Measurements from ENCODE around the gene ARHGEF16.

ARHGEF16 gene

DNA sequence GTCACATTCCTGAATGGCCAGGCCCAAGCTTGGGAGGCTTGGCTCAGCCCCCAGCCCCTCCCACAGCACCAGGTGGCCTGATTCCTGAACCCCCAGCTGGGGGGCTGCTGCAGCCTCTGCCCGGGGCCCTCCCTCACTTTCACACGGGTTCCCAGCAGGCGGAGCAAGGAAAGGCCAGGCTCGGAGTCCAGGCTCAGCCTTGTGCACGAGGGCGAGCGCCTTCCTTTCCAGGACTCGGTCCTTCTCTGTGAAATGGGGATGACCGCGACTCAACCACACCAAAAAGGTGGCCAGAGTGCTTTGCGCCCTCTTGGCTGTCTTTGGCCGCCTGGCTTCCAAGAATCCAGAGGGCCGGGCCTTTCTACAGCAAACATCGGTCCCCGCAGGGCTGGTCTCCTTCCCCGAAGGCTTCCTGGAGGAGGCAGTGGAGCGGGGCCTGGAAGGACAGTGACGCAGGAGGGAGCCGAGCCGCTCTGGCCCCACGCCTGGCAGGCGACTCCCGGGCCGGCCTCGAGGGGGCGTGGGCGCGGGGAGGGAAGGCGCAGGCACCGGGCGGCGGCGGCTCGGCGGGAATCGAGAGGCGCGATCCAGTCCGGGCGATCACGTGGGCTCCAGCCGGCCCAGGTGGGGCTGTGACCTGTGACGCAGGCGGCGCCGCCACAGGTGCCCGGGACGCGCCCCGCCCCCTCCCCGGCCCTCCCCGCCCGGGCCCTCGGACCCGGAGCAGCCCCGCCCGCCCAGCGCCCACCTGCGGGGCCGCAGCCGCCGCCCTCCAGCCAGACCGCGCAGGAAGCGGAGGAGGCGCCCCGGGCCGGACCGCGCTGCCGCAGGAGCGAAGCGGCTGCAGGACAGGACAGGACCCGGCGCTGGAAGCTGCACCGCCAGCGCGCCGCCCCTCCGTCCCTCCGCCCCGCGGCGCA lies at the start of gene ARHGEF16:
Gene ARHGEF16 (plus strand): TSS at position 775 of the 920 bp plus-strand sequence. CDS start 8,420 bp downstream, outside the sequence.
- peak; percentile 32 for DNase-seq

- DNase-seq, result no peak
These were observed 49.7 kb upstream of the ARHGEF16 start for GRCh38 chr1:3404801-3405200.

- DNase-seq, result no peak
These were observed 49.0 kb upstream of the ARHGEF16 start for GRCh38 chr1:3405491-3405890.

GRCh38 chr1:3405974-3406867 lies 48.2 kb upstream of the ARHGEF16 start:
- no peak for DNase-seq

- no peak for DNase-seq
These were observed 47.4 kb upstream of the ARHGEF16 start for GRCh38 chr1:3407021-3407420.

GRCh38 chr1:3408751-3409266 lies 45.7 kb upstream of the ARHGEF16 start:
- no peak for DNase-seq

DNA sequence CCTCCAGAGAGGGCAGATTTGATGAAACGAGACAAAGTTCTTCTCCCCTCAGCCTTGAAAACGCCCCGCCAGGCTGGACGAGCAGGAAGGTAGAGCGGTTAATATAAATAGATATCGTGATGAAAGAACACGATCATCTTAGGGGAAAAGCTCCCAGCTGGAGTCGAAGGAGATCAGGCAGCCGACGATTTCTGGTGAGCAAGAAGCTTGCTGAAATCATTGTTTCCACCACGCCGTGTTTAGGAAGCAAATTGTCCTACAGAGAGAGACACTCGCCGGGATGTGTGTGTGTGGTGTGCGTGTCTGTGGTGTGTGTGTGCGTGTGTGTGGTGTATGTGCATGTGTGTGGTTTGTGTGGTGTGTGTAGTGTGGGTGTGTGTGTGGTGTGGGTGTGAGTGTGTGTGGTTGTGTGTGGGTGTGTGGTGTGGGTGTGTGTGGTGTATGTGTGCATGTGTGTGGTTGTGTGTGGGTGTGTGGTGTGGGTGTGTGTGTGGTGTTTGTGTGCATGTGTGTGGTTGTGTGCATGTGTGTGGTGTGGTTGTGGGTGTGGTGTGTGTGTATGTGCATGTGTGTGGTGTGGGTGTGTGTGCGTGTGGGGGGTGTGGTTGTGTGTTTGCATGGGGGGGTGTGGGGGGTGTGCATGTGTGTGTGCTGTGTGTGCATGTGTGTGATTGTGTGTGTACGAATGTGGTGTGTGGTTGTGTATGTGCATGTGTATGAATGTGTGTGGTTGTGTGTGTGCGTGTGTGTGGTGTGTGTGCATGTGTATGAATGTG lies 44.9 kb upstream of the ARHGEF16 start:
- DNase-seq, result no peak

GRCh38 chr1:3410142-3410925 lies 44.1 kb upstream of the ARHGEF16 start:
- DNase-seq, result no peak

DNA sequence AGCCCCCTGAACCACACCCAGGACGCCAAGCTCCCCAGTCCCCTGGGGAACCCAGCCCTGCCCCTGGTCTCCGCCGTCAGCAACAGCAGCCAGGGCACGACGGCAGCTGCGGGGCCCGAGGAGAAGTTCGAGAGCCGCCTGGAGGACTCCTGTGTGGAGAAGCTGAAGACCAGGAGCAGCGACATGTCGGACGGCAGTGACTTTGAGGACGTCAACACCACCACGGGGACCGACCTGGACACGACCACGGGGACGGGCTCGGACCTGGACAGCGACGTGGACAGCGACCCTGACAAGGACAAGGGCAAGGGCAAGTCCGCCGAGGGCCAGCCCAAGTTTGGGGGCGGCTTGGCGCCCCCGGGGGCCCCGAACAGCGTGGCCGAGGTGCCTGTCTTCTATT lies 42.7 kb upstream of the ARHGEF16 start:
- no peak for DNase-seq

DNA sequence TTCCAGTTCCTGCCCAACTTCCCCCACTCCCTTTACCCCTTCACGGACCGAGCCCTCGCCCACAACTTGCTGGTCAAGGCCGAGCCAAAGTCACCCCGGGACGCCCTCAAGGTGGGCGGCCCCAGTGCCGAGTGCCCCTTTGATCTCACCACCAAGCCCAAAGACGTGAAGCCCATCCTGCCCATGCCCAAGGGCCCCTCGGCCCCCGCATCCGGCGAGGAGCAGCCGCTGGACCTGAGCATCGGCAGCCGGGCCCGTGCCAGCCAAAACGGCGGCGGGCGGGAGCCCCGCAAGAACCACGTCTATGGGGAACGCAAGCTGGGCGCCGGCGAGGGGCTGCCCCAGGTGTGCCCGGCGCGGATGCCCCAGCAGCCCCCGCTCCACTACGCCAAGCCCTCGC lies 42.1 kb upstream of the ARHGEF16 start:
- DNase-seq, result no peak

DNA sequence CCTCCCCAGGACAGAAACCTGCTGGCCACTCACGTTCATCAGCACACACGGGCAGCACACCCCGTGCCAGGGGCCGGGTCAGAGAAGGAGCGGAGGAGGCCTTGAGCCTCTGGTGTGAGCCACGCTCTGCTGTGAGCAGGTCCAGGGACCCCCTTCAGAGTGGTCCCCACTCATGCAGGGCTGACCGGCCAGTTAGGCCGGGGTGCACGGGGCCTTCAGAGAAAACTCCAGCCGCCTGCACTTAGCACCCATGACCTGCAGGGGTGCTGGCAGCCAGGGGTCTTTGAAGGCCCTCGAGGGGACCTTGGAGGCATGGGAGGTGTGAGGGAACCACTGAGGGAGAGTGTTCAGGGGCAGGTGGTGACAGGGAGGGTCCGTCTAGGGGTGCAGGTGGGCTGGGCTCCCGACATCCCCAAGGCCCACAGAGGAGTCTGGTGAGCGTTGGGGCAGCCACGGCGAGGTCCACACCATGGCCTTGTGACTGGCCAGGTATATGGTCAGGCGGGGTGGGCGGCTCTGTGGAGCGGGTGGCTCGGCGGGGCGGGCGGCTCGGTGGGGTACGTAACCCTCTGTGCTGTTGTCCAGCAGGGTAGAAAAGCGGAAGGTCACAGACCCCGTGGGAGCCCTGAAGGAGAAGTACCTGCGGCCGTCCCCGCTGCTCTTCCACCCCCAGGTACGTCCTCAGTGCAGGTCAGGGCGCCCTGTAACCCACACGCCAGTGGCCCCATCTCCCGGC lies 40.3 kb upstream of the ARHGEF16 start:
- no peak for DNase-seq

DNA sequence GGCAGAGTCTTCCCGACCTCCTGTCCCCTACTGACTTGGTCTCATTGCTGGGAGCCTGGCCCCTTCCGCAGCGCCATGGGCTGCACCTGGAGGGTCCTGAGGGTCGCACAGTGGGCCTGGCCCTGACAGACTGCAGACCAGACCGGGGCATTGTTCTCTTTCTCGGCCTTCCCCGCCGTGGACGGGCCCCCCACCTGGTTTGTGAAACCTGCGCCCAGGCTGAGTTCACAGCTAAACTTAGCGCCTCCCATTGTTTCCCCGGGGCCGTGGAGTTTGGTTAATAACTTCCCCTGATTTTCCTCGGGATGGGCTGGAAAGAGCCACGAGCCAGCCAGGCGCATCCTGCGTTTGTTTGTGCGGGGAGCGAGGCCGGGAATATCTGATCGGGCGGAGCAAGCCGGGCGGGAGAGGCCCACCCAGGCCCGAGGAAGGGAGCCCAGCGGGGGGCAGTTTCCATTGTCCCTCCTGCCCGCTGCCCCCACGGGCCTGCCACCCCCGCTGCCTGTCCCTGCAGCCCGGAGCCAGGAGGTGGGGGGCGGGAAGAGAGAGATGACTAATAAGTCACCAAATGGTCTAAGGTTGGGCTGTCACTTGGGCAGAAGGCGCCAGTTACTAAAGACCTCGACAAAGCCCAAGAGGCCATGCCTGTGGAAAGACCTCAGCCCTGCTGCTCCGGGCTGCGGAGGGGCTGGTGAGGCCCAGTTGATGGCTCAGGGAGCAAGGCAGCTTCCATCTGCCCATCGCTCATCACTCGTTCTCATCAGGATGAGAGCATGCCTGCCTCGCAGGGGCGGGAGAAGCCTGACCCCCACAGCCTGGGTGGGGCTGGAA lies 39.0 kb upstream of the ARHGEF16 start:
- no peak for DNase-seq

DNA sequence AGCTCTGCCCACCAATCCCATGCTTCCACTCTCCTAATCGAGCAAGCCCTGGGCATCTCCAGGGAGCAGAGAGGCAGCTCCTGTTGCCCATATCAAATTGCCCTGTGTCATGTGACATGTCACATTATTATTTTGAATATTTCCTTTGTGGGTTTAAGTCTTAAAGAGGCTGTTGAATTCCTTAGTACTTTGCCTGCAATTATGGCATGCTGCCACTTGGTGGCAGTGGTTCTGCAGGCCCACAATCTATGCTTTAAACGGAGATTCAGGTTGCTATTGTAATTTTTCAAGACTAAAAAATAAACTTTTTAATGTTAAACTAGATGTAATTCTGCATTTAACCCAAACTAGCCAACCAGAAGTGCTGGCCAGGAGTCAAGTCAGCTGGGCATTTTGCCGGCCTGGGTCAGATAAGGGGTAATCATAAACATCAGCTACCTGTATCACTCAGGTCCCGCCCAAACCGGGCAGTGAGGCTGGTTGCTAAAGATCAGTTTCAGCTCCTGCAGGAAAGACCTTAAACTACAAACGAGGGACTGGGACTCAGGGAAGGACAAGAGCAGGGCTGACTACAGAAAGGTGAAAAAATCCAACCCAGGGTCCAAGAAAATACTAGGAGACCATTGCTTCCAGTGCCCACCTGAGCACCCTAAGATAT lies 37.3 kb upstream of the ARHGEF16 start:
- no peak for DNase-seq

- DNase-seq, result no peak
These were observed 36.5 kb upstream of the ARHGEF16 start for GRCh38 chr1:3417934-3418333.

DNA sequence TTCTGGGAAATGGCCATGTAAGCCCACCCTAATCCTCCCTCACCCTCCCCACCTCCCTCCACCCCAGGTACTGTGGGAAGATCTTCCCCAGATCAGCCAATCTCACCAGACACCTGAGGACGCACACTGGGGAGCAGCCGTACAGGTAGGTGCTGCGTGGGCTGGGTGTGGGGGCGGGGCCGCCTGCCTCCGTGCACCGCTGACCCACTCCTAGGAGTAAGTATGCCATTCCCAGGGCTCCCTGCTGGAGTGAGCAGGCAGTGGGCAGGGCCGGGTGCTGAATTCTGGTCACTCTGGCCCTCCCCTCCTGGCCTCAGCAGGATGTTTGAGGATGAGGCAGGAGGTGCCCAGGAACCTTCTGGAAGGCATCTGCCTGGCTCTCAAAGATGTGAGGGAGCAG lies 35.9 kb upstream of the ARHGEF16 start:
- DNase-seq, result no peak

DNA sequence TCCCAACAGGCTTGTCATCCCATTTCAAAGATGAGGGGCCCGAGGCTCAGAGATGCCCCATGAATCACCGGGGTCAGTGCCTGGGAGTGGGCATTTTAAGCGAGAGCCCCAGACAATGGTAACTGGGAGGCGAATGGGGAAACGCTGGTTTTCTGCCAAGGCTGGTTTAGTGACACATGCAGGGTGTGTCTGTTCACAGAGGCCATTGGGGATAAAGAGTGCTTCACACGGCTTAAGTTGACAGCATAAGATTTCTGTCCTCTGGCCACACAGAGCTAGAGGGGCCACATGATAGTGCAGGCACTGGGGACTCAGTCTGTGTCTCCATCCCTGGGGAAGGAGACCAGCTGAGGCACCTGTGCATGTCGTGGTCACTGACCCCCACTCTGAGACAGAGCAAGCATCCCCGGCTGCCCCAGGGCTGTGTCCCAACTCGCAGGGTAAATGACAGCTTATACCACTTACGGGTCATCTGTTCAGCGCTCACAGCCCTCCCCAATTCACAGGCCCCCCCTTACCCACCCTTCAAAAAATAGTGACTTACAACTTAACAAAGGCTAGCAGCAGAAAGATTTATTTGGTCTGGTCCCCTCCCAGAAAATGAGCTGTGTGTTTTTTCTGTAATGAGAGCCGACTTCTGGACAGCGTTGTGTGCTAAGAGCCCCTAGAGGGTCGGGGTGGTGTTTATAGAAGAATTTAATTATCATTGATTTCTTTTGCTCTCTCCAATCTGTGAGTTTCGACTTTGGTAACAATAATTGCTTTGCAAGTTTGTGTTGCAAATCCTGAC lies 34.9 kb upstream of the ARHGEF16 start:
- DNase-seq, result no peak

DNA sequence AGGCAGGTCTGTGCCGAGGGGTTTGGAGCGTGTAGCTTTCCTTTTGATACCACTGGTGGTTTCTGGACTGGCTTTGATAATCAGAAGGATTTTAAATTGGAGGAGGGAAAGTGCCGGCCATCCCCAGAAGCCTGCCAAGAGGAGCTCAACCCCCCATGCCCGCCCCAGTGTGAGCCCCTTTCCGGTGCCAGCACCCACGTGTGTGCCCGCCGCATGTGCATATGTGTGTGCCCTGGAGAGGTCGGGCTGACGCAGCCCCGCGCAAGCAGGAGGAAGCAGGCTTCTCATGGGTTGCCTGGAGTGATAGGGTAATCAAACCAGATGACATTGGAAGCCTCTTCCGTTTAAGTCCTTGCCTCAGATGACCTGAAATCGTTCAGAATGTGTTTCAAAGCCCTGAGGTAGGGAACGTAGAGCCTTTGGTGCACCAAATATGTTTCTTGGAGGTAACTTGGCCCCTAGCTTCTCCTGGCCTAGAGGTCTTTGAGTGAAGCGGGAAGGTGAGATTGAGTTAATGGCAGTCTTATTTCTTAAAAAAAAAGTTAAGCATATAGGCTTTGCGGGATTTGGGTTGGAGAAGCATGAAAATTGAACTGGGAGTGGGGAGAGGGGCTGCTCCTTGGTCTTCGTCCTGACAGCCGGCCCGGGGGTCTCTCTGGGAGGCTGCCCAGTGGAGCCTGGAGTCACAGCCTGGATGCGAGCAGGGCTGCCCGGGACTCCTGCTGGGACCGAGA lies 34.1 kb upstream of the ARHGEF16 start:
- no peak for DNase-seq

DNA sequence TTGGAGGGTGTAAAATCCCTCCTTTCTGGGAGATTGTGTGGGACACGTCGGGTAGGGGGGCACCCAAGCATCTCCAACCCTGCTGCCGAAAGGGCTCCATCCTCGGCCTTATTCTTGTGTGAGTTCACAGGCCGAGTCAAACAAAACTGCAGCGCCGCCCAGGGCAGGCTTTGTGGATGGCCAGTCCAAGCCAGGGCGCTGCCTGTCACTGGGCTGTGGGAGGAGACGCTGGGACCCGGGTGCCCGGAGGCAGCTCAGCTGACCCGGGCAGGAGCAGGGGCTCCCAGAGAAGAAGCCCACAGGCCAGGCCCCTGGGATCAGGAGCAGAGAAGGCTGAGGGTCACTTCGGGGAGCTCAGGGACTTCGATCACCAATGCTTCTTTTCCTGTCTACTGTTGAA lies 31.8 kb upstream of the ARHGEF16 start:
- DNase-seq, result no peak

Measured in activated naive CD4-positive, alpha-beta T cell treated with Interleukin-2 at 50 U/mL for 16 hours (primary cell).